Raji (cell line): ENCODE results near the gene RANGAP1.

Experiments
- POLR2A ChIP-seq: IDR thresholded peaks from 2 replicates; pipeline ENCODE4 v1.6.1; 2011; ENCODE audit warnings: low read depth, low read length, control low read depth; ENCODE audit not compliant: insufficient read depth

RANGAP1 gene

GRCh38 chr22:41234815-41235695, 50.9 kb downstream of the RANGAP1 start:
- TF ChIP-seq POLR2A = no peak

DNA sequence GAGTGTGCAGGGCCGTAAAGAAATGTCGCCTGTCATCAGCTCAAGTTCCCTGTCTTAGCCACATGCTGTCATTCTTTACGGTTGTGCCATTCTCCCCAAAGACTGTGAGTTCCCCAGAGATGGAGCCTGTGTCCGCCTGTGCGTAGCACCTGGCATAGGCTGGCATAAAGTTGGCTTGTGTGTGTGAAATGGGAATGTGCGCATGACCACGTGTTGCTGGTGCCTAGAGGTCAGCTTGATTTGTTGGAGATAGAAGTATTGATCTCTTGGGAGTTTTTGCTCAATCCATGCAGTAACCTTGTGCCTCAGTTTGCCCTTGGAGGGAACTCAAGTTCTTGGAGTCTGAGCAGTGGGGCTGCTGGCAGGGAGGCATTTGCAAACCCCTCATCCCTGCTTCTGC, 54.6 kb downstream of the RANGAP1 start:
- TF ChIP-seq POLR2A = no peak

GRCh38 chr22:41230401-41230785, 55.6 kb downstream of the RANGAP1 start:
- no peak for TF ChIP-seq POLR2A

GRCh38 chr22:41229730-41230400, 56.1 kb downstream of the RANGAP1 start:
- no peak for TF ChIP-seq POLR2A

- TF ChIP-seq POLR2A = no peak
These were observed 56.8 kb downstream of the RANGAP1 start for GRCh38 chr22:41229215-41229614.

DNA sequence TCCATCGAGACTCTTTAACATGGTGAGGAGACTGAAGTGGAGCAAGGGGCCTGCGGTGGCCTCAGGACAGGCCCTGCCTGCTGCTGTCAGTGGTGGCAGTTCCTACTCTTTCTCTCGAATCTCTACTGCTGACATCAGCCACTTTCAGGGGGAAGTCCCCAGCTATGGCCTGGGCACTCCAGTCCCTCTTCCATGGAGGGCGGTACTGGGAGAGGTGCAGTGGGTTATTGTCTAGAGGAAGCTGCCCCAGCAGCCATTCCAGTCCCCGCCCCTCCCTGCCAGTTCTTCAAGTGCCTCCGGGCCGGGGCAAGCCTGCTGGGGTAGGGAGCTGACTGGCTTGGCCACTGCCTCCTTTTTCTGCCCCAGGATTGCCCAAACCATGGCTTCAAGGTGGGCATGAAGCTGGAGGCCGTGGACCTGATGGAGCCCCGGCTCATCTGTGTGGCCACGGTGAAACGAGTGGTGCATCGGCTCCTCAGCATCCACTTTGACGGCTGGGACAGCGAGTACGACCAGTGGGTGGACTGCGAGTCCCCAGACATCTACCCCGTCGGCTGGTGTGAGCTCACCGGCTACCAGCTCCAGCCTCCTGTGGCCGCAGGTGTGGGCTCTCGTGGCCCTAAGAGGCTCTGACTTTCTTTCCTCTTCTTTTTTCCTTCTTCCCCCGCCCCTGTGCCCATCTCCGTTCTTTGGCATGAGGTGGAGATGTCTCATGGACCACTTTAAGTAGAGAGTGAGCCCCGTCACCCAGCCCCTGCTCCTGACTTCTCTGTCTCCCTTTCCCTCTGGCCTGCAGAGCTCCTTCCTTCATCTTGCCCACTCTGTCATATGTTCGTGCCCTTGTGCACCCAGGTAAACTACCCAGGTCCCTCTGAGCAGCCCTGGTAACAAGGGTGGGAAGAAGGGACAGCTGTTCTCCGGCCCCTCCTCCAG, 59.0 kb downstream of the RANGAP1 start:
- TF ChIP-seq POLR2A = no peak

DNA sequence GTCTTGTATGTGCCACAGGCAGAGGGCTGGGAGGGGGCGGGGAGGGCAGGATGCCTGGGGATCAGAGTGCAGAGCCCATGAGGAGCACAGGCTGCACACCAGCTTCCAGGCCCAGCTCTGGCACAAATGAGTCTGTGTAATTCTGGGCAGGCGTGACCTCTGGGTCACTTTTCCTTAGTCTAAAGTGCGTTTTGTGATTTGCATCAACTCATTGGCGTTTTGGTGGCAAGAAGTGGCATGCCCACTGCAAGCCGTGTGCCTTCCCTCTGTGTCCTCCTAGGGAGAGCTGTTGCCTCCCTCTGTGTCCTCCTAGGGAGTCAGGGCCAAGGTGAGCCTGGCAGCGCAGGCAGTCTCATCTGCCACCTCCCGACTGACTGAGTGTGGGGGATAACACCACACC, 62.5 kb downstream of the RANGAP1 start:
- TF ChIP-seq POLR2A = no peak

DNA sequence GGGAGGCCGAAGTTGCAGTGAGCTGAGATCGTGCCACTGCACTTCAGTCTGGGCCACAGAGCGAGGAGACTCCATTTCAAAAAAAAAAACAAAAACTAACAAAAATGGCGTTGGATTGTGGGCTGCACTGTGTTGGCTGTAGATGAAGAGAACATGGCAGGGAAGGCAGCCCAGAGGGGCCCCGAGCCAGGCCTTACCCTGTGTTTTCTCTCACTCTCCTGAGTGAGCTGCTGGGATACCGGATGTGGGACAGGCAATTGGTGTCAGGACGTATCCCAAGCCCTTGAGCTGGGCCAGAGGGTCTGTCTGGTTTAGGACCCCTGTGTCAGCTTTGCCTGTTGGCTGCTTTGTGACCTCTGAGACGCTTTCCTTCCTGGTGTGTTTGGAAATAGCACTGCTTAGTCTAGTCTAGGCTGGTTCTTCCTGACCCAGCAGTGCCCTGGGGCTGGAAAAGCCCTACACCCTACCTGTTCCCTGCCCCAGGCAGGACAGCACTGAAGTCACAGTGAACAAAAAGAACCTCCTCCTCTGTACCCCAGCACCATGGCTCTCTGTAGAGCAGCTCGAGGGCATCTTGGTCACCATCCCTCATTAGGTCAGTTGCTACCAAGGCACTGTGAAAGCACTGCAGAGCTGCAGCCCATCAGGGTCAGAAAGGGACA, 63.0 kb downstream of the RANGAP1 start:
- no peak for TF ChIP-seq POLR2A

DNA sequence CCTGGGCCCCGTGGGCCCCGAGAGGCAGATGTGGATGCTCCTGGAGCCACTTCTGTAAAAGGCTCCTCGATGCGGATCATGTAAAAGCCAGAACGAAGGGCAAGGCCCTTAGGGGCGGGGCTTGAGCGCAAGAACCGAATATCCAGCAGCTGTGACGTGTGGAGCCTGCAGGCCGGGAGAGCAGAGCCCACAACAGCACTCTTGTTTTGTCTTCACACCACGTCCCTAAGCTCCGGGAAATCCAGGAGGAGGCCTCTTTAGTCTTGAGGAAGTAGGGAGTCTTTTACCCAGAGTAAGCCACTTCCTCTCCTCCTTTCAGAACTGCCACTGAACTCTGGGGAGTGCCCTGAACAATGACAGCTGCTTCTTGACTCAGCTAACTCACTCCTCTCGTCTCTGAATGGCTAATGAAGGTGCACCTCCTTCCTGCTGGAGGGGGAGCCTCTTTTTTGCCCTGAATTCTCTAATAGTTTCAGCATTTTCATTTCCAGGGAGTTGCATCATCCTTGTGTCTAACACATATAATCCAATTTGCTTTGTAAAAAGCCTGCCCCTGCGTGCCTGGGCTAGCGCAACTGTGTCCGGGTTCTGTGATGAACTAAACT, 68.3 kb downstream of the RANGAP1 start:
- TF ChIP-seq POLR2A = no peak

DNA sequence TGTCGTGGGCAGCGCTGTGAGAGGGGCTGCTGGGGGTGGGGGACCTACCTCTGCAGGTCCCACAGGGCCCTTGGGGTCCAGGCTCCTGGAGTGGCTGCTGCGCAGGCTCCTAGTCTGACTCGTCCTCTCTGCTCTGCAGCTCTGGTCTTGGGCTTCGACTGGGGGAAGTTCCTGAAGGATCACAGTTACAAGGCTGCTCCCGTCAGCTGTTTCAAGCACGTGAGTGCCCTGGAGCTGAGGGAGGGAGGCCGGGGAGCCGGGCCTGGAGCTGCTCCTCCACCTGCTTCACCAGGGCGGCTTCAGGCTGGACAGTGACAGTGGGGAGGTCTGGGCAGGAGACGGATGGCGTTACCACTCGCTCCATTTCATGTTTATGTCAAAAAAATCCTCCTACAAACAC, 69.0 kb downstream of the RANGAP1 start:
- TF ChIP-seq POLR2A = no peak

DNA sequence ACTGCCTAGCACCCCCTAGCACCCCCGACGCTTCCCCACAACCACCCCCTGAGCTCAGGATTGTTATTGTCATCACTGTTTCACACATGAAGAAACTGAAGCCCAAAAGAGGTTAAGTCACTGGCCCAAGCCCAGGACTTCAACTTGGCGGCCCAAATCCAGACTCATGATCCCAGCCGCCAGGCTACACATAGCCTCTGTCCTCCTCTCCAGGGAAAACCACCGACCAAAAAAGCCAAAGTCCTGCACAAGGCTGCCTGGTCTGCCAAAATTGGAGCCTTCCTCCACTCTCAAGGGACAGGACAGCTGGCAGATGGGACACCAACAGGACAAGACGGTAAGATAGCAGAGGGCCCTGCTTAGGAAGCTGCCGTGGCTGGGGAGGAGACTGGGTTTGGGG, 70.1 kb downstream of the RANGAP1 start:
- TF ChIP-seq POLR2A = no peak

DNA sequence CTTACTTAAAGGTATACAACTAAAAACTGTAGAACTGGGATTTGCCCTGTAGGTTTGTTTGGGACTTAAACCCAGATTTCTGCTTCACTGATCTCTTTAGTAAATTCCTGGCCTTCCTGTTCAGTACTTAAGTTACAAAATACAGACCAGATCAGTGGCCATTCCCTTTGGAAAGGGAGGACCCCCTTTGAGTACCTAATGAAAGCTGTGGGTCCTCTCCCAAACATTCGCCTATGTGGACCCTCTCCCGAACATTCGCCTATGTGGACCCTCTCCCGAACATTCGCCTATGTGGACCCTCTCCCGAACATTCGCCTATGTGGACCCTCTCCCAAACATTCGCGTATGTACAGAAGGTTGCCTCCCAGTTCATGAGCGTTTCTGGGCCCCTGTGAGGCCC, 70.6 kb downstream of the RANGAP1 start:
- TF ChIP-seq POLR2A = no peak

GRCh38 chr22:41206719-41207118, 79.3 kb downstream of the RANGAP1 start:
- no peak for TF ChIP-seq POLR2A
